NCI-H2227 treated with DMSO at 0.1 percent for 48 hours (cell line): ENCODE data around the gene GRAMD1C.

ENCODE experiments used
- DNase-seq: peaks from one replicate; lab custom pipeline; 2025; lab: John Stamatoyannopoulos, UW

GRAMD1C gene

DNA sequence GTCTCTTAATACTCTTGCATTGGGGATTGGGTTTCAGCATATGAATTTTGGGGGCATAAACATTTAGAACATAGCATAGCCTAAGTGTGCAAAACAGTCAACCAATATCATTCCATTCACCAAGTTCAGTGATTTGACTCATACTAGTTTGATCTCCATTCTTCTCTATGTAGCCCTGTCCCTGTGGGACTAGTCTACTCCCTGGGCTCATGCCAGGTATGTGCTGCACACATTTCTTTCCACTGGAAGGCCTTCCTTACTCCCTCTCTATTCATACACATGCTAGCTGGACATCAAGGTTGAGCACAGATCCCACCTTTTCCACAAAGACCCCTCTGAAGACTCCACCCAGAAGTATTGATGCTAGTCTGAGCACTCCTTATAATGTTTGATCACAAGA lies 114.3 kb downstream of the GRAMD1C start:
- DNase-seq = no peak

DNA sequence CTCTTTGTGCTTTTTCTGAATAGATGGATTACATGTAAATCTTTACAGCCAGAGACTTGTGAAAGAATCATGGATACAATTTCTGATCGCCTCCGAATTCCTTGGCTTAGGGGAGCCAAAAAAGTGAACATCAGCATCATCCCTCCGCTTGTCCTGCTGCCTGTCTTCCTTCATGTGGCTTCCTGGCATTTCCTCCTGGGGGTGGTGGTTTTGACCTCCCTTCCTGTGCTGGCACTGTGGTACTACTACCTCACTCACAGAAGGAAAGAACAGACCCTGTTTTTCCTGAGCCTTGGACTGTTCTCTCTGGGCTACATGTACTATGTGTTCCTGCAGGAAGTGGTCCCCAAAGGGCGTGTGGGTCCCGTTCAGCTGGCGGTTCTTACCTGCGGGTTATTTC lies 115.1 kb downstream of the GRAMD1C start:
- DNase-seq = no peak

DNA sequence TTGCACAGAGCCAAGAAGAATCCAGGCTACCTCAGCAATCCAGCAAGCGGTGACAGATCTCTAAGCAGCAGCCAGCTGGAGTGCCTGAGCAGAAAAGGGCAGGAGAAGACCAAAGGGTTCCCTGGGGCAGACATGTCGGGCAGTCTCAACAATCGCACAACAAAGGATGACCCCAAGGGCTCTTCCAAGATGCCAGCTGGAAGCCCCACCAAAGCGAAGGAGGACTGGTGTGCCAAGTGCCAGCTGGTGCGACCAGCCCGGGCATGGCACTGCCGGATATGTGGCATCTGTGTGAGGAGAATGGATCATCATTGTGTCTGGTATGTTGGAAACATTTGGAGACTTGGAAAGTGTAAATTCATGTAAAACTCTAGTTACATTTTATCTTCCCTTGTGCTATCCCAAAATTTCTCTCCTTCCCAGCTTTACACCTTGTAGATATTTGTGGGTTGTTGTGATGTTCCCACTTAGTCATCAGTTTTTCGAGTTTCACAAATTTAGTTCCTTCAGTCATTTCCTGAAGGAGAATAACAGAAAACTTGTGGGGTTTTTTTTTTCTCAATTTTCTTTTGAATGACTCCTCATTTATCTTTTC lies 115.6 kb downstream of the GRAMD1C start:
- DNase-seq = no peak

DNA sequence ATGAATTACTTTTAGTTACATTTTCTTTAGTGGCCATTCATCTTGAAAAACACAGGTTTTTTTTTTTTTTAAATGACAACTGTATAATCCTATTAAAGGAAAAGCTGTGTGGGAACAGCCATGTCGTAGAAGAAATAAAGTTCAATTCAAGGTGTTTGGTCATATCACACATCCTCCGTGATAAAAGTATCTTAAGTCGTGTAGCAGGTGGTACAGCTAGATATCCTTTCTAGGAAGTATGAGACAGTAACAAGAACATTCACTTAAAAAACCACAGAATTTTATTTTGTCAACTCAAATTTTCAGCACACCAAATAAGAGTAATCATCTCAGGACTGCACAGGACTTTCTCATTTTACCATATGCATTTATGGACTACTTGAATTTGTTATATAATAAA lies 125.3 kb downstream of the GRAMD1C start:
- no peak for DNase-seq

DNA sequence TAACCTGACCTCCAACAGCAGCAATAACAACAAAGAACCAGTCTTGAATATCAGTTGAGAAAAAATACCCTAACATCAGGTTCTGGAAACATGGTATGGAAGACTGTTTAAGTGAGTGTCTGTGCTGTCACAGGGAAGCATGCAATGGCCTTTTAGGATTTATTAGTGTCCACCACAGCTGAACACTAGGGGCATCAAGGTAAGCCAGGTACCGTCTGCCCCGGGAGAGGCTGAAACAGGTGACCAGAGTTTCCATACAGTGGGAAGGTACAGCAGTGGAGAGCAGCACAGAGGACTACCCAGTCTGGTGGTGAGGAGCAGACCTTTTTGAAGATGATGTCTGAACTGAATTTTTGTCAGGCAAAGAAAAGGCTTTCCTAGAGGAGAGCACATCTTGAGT lies 127.6 kb downstream of the GRAMD1C start:
- no peak for DNase-seq

DNA sequence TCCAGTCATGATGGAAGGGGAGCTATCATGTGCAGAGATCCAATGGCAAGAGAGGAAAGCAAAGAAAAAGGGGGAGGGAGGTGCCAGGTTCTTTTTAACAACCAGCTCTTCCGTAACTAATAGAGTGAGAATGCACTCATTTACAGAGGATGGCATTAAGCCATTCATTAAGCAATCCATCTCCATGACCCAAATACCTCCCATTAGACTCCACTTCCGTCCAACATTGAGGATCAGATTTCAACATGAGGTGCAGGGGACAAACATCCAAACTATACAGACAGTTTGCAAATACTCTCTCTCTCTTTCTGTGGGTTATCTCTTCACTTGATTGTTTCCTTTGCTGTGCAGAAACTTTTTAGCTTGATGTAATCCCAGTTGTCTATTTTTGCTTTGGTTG lies 130.4 kb downstream of the GRAMD1C start:
- DNase-seq = no peak

DNA sequence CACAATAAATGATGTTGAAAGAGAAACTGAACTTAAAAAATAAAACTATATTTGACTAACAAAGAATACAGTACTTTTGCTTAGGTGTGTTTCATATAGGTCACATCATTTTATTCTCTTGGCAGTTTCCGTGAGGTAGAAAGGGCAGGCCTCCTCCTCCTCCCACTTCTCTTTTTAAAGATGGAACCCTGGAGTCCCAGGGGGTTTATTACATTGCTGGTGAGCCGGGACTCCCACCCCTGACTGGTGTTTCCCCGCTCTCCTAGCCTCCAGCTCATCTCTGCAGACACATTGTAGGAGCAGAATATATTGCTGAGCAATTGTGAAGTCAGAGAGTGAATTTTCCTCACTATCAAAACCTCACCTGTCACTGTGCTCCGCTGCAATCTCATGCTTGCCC lies 139.2 kb downstream of the GRAMD1C start:
- no peak for DNase-seq

DNA sequence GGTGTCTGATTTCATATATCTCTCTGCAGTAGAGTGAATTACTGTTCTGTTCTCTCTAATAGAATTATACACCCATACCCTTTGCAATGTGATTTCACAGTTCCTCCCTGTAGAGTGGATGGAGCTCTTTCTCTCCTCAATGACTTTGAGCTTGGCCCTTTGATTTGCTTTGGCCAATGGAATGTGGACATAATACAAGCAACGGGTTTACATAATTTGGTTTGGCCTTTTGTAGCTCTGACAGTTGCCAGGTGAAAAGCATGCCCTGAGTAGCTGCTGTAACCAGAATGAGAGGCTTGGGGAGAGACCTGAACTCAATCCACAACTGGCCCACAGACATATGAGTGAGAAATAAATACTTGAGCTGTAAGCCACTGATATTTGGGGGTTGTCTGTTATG lies 141.3 kb downstream of the GRAMD1C start:
- no peak for DNase-seq

DNA sequence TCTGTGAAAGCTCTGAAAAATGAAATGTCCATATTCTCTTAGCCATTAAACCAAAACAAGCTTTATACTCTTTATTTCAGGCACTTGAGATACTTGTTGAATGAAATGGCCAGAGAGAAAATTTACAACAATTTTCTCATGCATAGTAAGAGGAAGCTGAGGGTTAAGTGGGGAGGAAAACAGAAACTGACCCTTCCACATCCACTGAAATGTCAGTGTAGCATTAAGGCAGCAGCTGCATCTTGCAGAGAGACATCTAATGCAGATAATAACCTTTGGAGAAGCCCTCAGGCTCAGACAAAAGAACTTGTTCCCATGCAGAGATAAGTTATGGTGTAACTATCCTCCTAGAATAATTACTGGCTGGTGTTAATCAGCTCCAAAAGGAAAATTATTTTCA lies 143.2 kb downstream of the GRAMD1C start:
- peak; percentile 23 for DNase-seq

DNA sequence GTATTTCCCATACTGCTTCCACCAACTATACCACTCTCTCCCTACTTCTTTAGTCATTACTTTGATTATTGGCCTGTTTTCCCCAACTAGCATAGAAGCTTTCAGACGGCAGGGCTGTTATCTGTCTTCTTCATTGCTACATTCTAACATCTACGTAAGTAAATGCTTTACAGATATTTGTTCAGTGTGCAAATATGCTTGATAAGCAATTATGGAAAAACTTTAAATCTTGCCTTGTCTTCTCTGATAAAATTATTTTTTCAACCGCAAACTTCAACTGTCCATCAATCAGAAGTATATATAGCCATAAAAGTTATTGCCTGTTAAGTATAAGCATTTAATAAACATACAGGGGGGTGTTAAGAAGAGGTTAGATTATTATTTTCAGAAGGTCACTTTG lies 145.0 kb downstream of the GRAMD1C start:
- DNase-seq = no peak

DNA sequence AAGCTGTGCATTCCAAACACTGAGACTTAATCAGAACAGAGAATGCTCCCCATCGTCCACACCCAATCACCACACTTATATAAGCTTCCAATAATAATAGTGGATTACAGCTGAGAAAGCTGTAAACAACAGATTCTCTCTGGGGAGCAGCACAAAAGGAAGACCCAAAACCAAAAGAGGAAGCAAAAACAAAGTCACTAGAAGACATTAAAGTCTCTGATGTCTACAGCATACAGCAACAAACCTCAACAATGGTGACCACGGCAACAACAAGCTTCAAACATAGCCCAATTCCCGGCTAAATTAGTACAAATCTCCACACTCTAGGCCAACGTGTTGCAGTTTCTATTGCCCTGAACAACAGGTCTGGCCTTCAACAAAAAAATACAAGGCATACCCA lies 147.0 kb downstream of the GRAMD1C start:
- no peak for DNase-seq
